LNCaP clone FGC (cell line): ENCODE results near the gene RNF11.

Experiments used
- DNase-seq: peaks from one replicate; pipeline ENCODE4 v3.0.0-alpha.2; 2011; ENCODE audit warnings: low read depth
- H3K4me3 ChIP-seq: 2 replicates; pipeline ENCODE4 v1.5.1; 2011; ENCODE audit warnings: mild to moderate bottlenecking, low read depth, low read length, control low read depth
- CTCF ChIP-seq: IDR thresholded peaks from 2 replicates; pipeline ENCODE4 v1.5.1; 2012; ENCODE audit warnings: mild to moderate bottlenecking; ENCODE audit not compliant: control insufficient read depth, insufficient read depth; ENCODE audit errors: extremely low read depth

Gene RNF11

GRCh38 chr1:51235673-51236530, at the start of gene RNF11:
TSS of gene RNF11 (plus strand) at chr1:51236273. CDS start at chr1:51236757, 484 bp downstream.
- TF ChIP-seq CTCF: no peak
- DNase-seq: peak; percentile 59
- H3K4me3 ChIP-seq: peak within 1 kb of the TSS; percentile 97

GRCh38 chr1:51188230-51188629, 47.8 kb upstream of the RNF11 start:
- TF ChIP-seq CTCF: no peak

GRCh38 chr1:51189421-51190073, 46.5 kb upstream of the RNF11 start:
- peak; percentile 91 for TF ChIP-seq CTCF
- H3K4me3 ChIP-seq: no peak overlapping the region
- DNase-seq: peak; percentile 47

More at GRCh38 chr1:51188230-51188629, 47.8 kb upstream of the RNF11 start:
- no peak overlapping the region for H3K4me3 ChIP-seq
- DNase-seq: no peak

- TF ChIP-seq CTCF: no peak
- DNase-seq: no peak
- H3K4me3 ChIP-seq: no peak overlapping the region
These were observed 45.1 kb upstream of the RNF11 start for GRCh38 chr1:51190961-51191360.

GRCh38 chr1:51192213-51192843, 43.7 kb upstream of the RNF11 start:
- TF ChIP-seq CTCF: peak; percentile 67
- no peak overlapping the region for H3K4me3 ChIP-seq
- DNase-seq: peak; percentile 39

- H3K4me3 ChIP-seq: no peak overlapping the region
- DNase-seq: no peak
These were observed 42.5 kb upstream of the RNF11 start for GRCh38 chr1:51193564-51193963.

More at GRCh38 chr1:51193564-51193963, 42.5 kb upstream of the RNF11 start:
- no peak for TF ChIP-seq CTCF
